ENCODE data around the gene KIF3B. TPM values are rescaled to one million over a fixed set of nuclear protein-coding genes. Genes with fewer than 3 reads are reported as not detected.

Gene KIF3B
- total and polyA plus RNA-seq, 2 of the 13 experiments (the other 11 are each of a cell fraction or from before 2014, with no cell fraction given) = 23.6 to 28.8 TPM

DNA sequence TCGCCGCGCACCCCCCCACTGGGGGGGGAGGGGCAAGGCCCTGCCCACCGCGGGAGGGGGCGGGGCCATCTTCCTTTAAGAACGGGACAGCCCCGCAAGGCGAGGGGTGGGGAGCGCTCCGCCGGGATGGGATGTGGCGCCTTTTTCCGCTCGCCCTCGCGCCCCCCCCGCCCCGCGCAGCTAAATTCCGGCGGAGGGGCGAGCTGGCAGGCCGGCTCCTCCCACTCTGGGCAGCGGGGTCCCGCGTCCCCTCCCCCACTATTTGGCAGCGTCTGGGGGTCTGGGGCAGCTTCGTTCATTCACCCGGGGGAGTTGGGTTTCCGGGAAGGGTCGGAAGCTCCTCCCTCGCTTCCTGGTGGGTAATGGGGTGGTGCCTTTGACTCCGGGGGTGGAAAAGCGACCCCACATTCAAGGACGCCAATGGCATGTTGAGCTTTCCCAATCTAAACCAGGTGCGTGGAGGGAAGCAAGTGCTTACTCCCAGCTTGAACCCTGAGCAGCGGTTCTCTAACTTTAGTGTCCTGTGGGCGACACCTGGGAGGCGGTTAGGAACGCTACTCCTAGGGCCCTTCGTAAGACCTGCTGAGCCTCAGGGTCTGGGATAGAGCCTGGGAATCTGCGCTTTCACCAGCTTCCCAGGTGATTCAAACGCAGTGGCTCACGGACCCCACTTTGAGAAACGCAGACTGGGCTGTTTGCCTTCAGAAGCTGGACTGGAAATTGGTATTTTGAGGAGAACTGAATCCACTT, 81.6 kb downstream of the KIF3B start (continued):
- TF ChIP-seq ZBTB33 (CRISPR knock-in tag; IDR thresholded peaks at IDR 0.05) = no peak
- peak; percentile 64 for TF ChIP-seq ZNF792 (CRISPR knock-in tag; IDR thresholded peaks at IDR 0.05)
- TF ChIP-seq IRX3 (CRISPR knock-in tag; IDR thresholded peaks at IDR 0.05; ENCODE audit: borderline replicate concordance, low read depth) = no peak
- peak; percentile 97 for TF ChIP-seq ZNF781 (CRISPR knock-in tag; IDR thresholded peaks at IDR 0.05; ENCODE audit: borderline replicate concordance, not compliant biosample characterization)
- TF ChIP-seq, protein P1, sequence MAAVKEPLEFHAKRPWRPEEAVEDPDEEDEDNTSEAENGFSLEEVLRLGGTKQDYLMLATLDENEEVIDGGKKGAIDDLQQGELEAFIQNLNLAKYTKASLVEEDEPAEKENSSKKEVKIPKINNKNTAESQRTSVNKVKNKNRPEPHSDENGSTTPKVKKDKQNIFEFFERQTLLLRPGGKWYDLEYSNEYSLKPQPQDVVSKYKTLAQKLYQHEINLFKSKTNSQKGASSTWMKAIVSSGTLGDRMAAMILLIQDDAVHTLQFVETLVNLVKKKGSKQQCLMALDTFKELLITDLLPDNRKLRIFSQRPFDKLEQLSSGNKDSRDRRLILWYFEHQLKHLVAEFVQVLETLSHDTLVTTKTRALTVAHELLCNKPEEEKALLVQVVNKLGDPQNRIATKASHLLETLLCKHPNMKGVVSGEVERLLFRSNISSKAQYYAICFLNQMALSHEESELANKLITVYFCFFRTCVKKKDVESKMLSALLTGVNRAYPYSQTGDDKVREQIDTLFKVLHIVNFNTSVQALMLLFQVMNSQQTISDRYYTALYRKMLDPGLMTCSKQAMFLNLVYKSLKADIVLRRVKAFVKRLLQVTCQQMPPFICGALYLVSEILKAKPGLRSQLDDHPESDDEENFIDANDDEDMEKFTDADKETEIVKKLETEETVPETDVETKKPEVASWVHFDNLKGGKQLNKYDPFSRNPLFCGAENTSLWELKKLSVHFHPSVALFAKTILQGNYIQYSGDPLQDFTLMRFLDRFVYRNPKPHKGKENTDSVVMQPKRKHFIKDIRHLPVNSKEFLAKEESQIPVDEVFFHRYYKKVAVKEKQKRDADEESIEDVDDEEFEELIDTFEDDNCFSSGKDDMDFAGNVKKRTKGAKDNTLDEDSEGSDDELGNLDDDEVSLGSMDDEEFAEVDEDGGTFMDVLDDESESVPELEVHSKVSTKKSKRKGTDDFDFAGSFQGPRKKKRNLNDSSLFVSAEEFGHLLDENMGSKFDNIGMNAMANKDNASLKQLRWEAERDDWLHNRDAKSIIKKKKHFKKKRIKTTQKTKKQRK (IDR thresholded peaks at IDR 0.05; ENCODE audit: low read length) = no peak
- TF ChIP-seq, protein P2, sequence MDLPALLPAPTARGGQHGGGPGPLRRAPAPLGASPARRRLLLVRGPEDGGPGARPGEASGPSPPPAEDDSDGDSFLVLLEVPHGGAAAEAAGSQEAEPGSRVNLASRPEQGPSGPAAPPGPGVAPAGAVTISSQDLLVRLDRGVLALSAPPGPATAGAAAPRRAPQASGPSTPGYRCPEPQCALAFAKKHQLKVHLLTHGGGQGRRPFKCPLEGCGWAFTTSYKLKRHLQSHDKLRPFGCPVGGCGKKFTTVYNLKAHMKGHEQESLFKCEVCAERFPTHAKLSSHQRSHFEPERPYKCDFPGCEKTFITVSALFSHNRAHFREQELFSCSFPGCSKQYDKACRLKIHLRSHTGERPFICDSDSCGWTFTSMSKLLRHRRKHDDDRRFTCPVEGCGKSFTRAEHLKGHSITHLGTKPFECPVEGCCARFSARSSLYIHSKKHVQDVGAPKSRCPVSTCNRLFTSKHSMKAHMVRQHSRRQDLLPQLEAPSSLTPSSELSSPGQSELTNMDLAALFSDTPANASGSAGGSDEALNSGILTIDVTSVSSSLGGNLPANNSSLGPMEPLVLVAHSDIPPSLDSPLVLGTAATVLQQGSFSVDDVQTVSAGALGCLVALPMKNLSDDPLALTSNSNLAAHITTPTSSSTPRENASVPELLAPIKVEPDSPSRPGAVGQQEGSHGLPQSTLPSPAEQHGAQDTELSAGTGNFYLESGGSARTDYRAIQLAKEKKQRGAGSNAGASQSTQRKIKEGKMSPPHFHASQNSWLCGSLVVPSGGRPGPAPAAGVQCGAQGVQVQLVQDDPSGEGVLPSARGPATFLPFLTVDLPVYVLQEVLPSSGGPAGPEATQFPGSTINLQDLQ (CRISPR knock-in tag; IDR thresholded peaks at IDR 0.05) = no peak
- peak; percentile 98 for TF ChIP-seq ZNF33A (CRISPR knock-in tag; IDR thresholded peaks at IDR 0.05; ENCODE audit: borderline replicate concordance)
- TF ChIP-seq LCORL (IDR thresholded peaks at IDR 0.05) = no peak
- TF ChIP-seq LCORL (CRISPR knock-in tag; IDR thresholded peaks at IDR 0.05) = peak; percentile 52
- TF ChIP-seq, protein P3, sequence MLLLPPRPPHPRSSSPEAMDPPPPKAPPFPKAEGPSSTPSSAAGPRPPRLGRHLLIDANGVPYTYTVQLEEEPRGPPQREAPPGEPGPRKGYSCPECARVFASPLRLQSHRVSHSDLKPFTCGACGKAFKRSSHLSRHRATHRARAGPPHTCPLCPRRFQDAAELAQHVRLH (CRISPR knock-in tag; IDR thresholded peaks at IDR 0.05; ENCODE audit: borderline replicate concordance, low read depth) = peak; percentile 20; the same call in 1 of the 2 replicates
- TF ChIP-seq ASH2L (IDR thresholded peaks at IDR 0.05; ENCODE audit: insufficient read length, low read depth, low read length) = peak; percentile 81
- peak; percentile 82; the same call in 1 of the 2 replicates for TF ChIP-seq FIP1L1 (IDR thresholded peaks at IDR 0.05; ENCODE audit: borderline replicate concordance, insufficient read depth, low read depth, low read length)
- peak; percentile 89 for TF ChIP-seq EED (CRISPR knock-in tag; IDR thresholded peaks at IDR 0.05)
- TF ChIP-seq ATF7 (IDR thresholded peaks at IDR 0.05) = no peak
- no peak for TF ChIP-seq ATF7 (CRISPR knock-in tag; IDR thresholded peaks at IDR 0.05)
- no peak for TF ChIP-seq ZNF577 (CRISPR knock-in tag; IDR thresholded peaks at IDR 0.05; ENCODE audit: borderline replicate concordance, low read depth)
- TF ChIP-seq, protein P4, sequence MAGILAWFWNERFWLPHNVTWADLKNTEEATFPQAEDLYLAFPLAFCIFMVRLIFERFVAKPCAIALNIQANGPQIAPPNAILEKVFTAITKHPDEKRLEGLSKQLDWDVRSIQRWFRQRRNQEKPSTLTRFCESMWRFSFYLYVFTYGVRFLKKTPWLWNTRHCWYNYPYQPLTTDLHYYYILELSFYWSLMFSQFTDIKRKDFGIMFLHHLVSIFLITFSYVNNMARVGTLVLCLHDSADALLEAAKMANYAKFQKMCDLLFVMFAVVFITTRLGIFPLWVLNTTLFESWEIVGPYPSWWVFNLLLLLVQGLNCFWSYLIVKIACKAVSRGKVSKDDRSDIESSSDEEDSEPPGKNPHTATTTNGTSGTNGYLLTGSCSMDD (CRISPR knock-in tag; IDR thresholded peaks at IDR 0.05) = no peak
- TF ChIP-seq TCF7L2 (IDR thresholded peaks at IDR 0.05; ENCODE audit: low read depth, low read length) = no peak
